NCI-H2227 (cell line): ENCODE data around the gene OLFM3.

ENCODE experiments used
- DNase-seq: peaks from one replicate; lab custom pipeline; 2025; ENCODE audit not compliant: unreplicated experiment; lab: John Stamatoyannopoulos, UW

OLFM3 gene

GRCh38 chr1:101854271-101854670, 142.5 kb downstream of the OLFM3 start:
- no peak for DNase-seq

GRCh38 chr1:101852936-101853335, 143.8 kb downstream of the OLFM3 start:
- DNase-seq: no peak

- DNase-seq: no peak
Observed at GRCh38 chr1:101849356-101849755, 147.4 kb downstream of the OLFM3 start.

GRCh38 chr1:101847626-101848025, 149.1 kb downstream of the OLFM3 start:
- DNase-seq: no peak

GRCh38 chr1:101846820-101847219, 149.9 kb downstream of the OLFM3 start:
- DNase-seq: no peak

- DNase-seq: no peak
Observed at GRCh38 chr1:101843160-101843559, 153.6 kb downstream of the OLFM3 start.

- no peak for DNase-seq
Observed at GRCh38 chr1:101841824-101842223, 154.9 kb downstream of the OLFM3 start.

GRCh38 chr1:101835988-101836387, 160.7 kb downstream of the OLFM3 start:
- no peak for DNase-seq

GRCh38 chr1:101833312-101833711, 163.4 kb downstream of the OLFM3 start:
- no peak for DNase-seq

GRCh38 chr1:101826416-101826815, 170.3 kb downstream of the OLFM3 start:
- no peak for DNase-seq

- peak; percentile 1 for DNase-seq
Observed at GRCh38 chr1:101820071-101820470, 176.7 kb downstream of the OLFM3 start.

- DNase-seq: no peak
Observed at GRCh38 chr1:101816262-101816661, 180.5 kb downstream of the OLFM3 start.

GRCh38 chr1:101798417-101798816, 198.3 kb downstream of the OLFM3 start:
- DNase-seq: peak; percentile 0

- no peak for DNase-seq
Observed at GRCh38 chr1:101797722-101798121, 199.0 kb downstream of the OLFM3 start.

- peak; percentile 20 for DNase-seq
Observed at GRCh38 chr1:101781201-101781831, 215.4 kb downstream of the OLFM3 start.

GRCh38 chr1:101769520-101769919, 227.2 kb downstream of the OLFM3 start:
- no peak for DNase-seq

GRCh38 chr1:101757985-101758384, 238.7 kb downstream of the OLFM3 start:
- no peak for DNase-seq

- no peak for DNase-seq
Observed at GRCh38 chr1:101756411-101756810, 240.3 kb downstream of the OLFM3 start.
